ENCODE measurements around the gene AGBL4.

DNA sequence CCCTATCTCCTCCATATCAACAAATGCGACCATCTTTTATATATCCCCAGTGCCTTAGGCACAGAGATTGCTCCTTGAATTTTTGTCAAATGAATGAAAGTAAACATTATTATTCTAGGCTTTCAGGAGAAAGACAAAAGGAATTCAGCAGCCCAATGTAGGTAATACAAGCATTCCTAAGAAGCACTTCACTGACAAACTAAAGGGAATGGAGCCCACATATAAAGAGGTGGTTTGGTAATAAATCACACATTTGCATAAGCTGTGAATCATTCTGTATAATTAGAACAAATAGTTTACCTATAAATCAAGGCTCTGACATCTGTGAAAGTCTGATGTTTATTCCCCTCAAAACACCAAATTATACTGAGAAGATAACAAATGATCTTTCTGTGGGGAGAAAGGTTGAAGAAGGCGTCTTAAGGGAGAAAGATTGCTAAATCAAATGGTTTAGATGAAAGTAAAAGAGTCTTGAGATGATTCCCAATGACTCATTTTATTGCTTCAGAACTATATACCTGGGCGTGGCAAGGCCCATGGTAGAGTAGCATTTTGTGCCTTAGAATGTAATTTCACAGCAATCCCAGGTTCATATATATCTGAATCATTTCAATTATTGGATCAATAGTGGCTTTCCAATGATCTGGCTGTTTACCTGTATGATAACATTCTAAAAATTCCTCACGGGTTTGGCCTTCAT is 558.1 kb downstream of the AGBL4 start:
- no peak for TF ChIP-seq POLR2A (IDR thresholded peaks at IDR 0.05)
- TF ChIP-seq, protein P1, sequence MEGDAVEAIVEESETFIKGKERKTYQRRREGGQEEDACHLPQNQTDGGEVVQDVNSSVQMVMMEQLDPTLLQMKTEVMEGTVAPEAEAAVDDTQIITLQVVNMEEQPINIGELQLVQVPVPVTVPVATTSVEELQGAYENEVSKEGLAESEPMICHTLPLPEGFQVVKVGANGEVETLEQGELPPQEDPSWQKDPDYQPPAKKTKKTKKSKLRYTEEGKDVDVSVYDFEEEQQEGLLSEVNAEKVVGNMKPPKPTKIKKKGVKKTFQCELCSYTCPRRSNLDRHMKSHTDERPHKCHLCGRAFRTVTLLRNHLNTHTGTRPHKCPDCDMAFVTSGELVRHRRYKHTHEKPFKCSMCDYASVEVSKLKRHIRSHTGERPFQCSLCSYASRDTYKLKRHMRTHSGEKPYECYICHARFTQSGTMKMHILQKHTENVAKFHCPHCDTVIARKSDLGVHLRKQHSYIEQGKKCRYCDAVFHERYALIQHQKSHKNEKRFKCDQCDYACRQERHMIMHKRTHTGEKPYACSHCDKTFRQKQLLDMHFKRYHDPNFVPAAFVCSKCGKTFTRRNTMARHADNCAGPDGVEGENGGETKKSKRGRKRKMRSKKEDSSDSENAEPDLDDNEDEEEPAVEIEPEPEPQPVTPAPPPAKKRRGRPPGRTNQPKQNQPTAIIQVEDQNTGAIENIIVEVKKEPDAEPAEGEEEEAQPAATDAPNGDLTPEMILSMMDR (IDR thresholded peaks at IDR 0.05): no peak

Measured in heart left ventricle (tissue), 13 donors.